H9 (cell line): ENCODE data around the gene USB1. TPM values are rescaled to one million over a fixed set of nuclear protein-coding genes. Genes with fewer than 3 reads are reported as not detected.

Experiments
- DNase-seq: peaks from one replicate; pipeline ENCODE4 v3.0.0-alpha.2; 2017
- H2AFZ ChIP-seq: one replicate; pipeline ENCODE4 v1.6.1; 2013; ENCODE audit warnings: mild to moderate bottlenecking, low read length, control low read depth, moderate library complexity
- H2AK5ac ChIP-seq: 2 replicates; pipeline ENCODE4 v1.6.1; 2013; ENCODE audit warnings: low read length, control low read depth, mixed read lengths; ENCODE audit not compliant: insufficient read length
- H2BK120ac ChIP-seq: one replicate; pipeline ENCODE4 v1.6.1; 2013; ENCODE audit warnings: low read depth, mild to moderate bottlenecking, low read length, control low read depth, inconsistent platforms; ENCODE audit not compliant: poor library complexity, severe bottlenecking
- H2BK12ac ChIP-seq: 2 replicates; pipeline ENCODE4 v1.6.1; 2013; ENCODE audit warnings: low read length, control low read depth, mixed read lengths, low read depth; ENCODE audit not compliant: insufficient read length
- H2BK15ac ChIP-seq: 2 replicates; pipeline ENCODE4 v1.6.1; 2013; ENCODE audit warnings: low read depth, low read length, control low read depth
- H2BK20ac ChIP-seq: one replicate; pipeline ENCODE4 v1.6.1; 2013; ENCODE audit warnings: low read depth, mild to moderate bottlenecking, low read length, control low read depth, inconsistent platforms; ENCODE audit not compliant: poor library complexity, severe bottlenecking
- H2BK5ac ChIP-seq: 2 replicates; pipeline ENCODE4 v1.6.1; 2013; ENCODE audit warnings: low read length, control low read depth, mixed read lengths; ENCODE audit not compliant: insufficient read length
- H3K14ac ChIP-seq: 2 replicates; pipeline ENCODE4 v1.6.1; 2013; ENCODE audit warnings: low read length, control low read depth; ENCODE audit not compliant: insufficient read depth
- H3K18ac ChIP-seq: 2 replicates; pipeline ENCODE4 v1.6.1; 2013; ENCODE audit warnings: low read depth, mild to moderate bottlenecking, mixed read lengths, low read length, control low read depth; ENCODE audit not compliant: insufficient read length
- H3K23ac ChIP-seq: 2 replicates; pipeline ENCODE4 v1.6.1; 2013; ENCODE audit warnings: low read length, control low read depth, mixed read lengths, low read depth; ENCODE audit not compliant: insufficient read length
- H3K23me2 ChIP-seq: 2 replicates; pipeline ENCODE4 v1.6.1; 2013; ENCODE audit warnings: low read depth, mild to moderate bottlenecking, mixed read lengths, low read length, control low read depth; ENCODE audit not compliant: insufficient read length, poor library complexity, severe bottlenecking
- H3K27ac ChIP-seq: 2 replicates; pipeline ENCODE4 v1.5.1; 2013; ENCODE audit warnings: low read length, control low read depth, mixed read lengths, low read depth; ENCODE audit not compliant: insufficient read length
- H3K27me3 ChIP-seq: 2 replicates; pipeline ENCODE4 v1.6.1; 2013; ENCODE audit warnings: low read length, control low read depth, inconsistent platforms; ENCODE audit not compliant: insufficient read depth
- H3K4ac ChIP-seq: 2 replicates; pipeline ENCODE4 v1.6.1; 2013; ENCODE audit warnings: low read depth, mild to moderate bottlenecking, control low read depth, inconsistent platforms, low read length, moderate library complexity
- H3K4me1 ChIP-seq: 2 replicates; pipeline ENCODE4 v1.6.1; 2013; ENCODE audit warnings: low read length, control low read depth, inconsistent platforms; ENCODE audit not compliant: insufficient read depth
- H3K4me2 ChIP-seq: 2 replicates; pipeline ENCODE4 v1.6.1; 2013; ENCODE audit warnings: low read length, control low read depth, mixed read lengths; ENCODE audit not compliant: insufficient read length, insufficient read depth
- H3K56ac ChIP-seq: 2 replicates; pipeline ENCODE4 v1.6.1; 2013; ENCODE audit warnings: low read depth, mild to moderate bottlenecking, mixed read lengths, low read length, control low read depth; ENCODE audit not compliant: insufficient read length
- H3K79me1 ChIP-seq: 2 replicates; pipeline ENCODE4 v1.6.1; 2013; ENCODE audit warnings: low read depth, mild to moderate bottlenecking, moderate library complexity, low read length, control low read depth, inconsistent platforms; ENCODE audit not compliant: insufficient read depth, poor library complexity, severe bottlenecking
- H3K79me2 ChIP-seq: 2 replicates; pipeline ENCODE4 v1.6.1; 2013; ENCODE audit warnings: low read length, control low read depth, inconsistent platforms; ENCODE audit not compliant: insufficient read depth
- H3K9ac ChIP-seq: 2 replicates; pipeline ENCODE4 v1.6.1; 2013; ENCODE audit warnings: low read length, control low read depth, mixed read lengths; ENCODE audit not compliant: insufficient read length; ENCODE audit errors: extremely low read depth
- H3K9me3 ChIP-seq: one replicate; pipeline ENCODE4 v1.6.1; 2013; ENCODE audit warnings: low read depth, low read length, inconsistent platforms; ENCODE audit not compliant: control insufficient read depth
- H3T11ph ChIP-seq: one replicate; pipeline ENCODE4 v1.6.1; 2013; ENCODE audit warnings: mild to moderate bottlenecking, low read length, control low read depth, inconsistent platforms
- H4K20me1 ChIP-seq: one replicate; pipeline ENCODE4 v1.6.1; 2013; ENCODE audit not compliant: control insufficient read depth, insufficient read length, insufficient read depth
- H4K5ac ChIP-seq: 2 replicates; pipeline ENCODE4 v1.6.1; 2013; ENCODE audit warnings: low read depth, mild to moderate bottlenecking, mixed read lengths, low read length, control low read depth; ENCODE audit not compliant: insufficient read length
- H4K8ac ChIP-seq: replicated peaks from 2 replicates; pipeline ENCODE4 v1.6.1; 2013; ENCODE audit warnings: low read length, control low read depth, mixed read lengths, low read depth; ENCODE audit not compliant: insufficient read length
- H4K91ac ChIP-seq: 2 replicates; pipeline ENCODE4 v1.6.1; 2013; ENCODE audit warnings: low read depth, mild to moderate bottlenecking, moderate library complexity, mixed read lengths, low read length, control low read depth; ENCODE audit not compliant: insufficient read length
- H3K27ac Mint-ChIP-seq, 3 experiments: 2 replicates in 2 of 3; 3 replicates in 1 of 3; pipeline ENCODE4 v1.8.0; 2020 to 2021; ENCODE audit warnings: mixed read lengths in 3 of 3, mild to moderate bottlenecking in 1 of 3, moderate library complexity in 1 of 3
- H3K27me3 Mint-ChIP-seq: 2 replicates; pipeline ENCODE4 v1.8.0; 2021; ENCODE audit warnings: low read depth, mild to moderate bottlenecking, moderate library complexity, mixed read lengths
- H3K36me3 Mint-ChIP-seq, 3 experiments: 2 replicates in 2 of 3; 3 replicates in 1 of 3; pipeline ENCODE4 v1.8.0; 2020 to 2021; ENCODE audit warnings: low read depth in 3 of 3, mixed read lengths in 3 of 3; ENCODE audit not compliant: insufficient read depth in 1 of 3
- H3K4me1 Mint-ChIP-seq, 2 experiments: 2 replicates each; pipeline ENCODE4 v1.8.0; 2020; ENCODE audit warnings: mixed read lengths in 2 of 2
- H3K4me3 Mint-ChIP-seq, 2 experiments: 2 replicates in 1 of 2; 3 replicates in 1 of 2; pipeline ENCODE4 v1.8.0; 2020 to 2021; ENCODE audit warnings: mild to moderate bottlenecking in 2 of 2, mixed read lengths in 2 of 2, moderate library complexity in 1 of 2
- H3K9me3 Mint-ChIP-seq, 2 experiments: 2 replicates in 1 of 2; 3 replicates in 1 of 2; pipeline ENCODE4 v1.8.0; 2020; ENCODE audit warnings: mild to moderate bottlenecking in 2 of 2, mixed read lengths in 2 of 2, moderate library complexity in 1 of 2
- CTCF ChIP-seq: fragments of 200-600 bp; sonication (generic); conservative IDR thresholded peaks from 3 replicates; pipeline ENCODE4 v1.8.0; 2021; ENCODE audit warnings: antibody characterized with exemption, mild to moderate bottlenecking
- WGBS: extraction: QIAGEN DNeasy Blood & Tissue Kit; methylation state at CpG from one replicate; pipeline ENCODE4 v1.1.7; 2013; ENCODE audit warnings: missing lambda C conversion rate, low lambda C conversion rate, mixed read lengths; ENCODE audit not compliant: insufficient read length; ENCODE audit errors: extremely low coverage; 5-methylcytosine and 5-hydroxymethylcytosine counted together
- total RNA-seq: library from RNA; stranded (reverse); gene quantifications from 2 replicates; pipeline ENCODE4 v1.2.1, GENCODE V29; 2021

The USB1 gene
- total RNA-seq, 1 experiment from 2014 or later: 65.0 TPM

- TF ChIP-seq CTCF: no peak
- H2AK5ac ChIP-seq: no peak overlapping the region
- H2BK15ac ChIP-seq: no peak overlapping the region
- Mint-ChIP-seq H3K27me3 (no peaks in the 10 kb centered on the region; the same call in 1 of the 2 replicates), H3K36me3 (no peaks in the 10 kb centered on the region), H3K4me3 (no peak overlapping the region), H3K27ac (no peak overlapping the region; a peak in 1 of 7 replicates), H3K9me3 (no peaks in the 10 kb centered on the region), H3K4me1 (peaks cover 2 to 9% of the 10 kb centered on the region in 2 experiments; a peak in 3 of 4 replicates)
- H3K18ac ChIP-seq: no peak overlapping the region
- no peak overlapping the region for H3K14ac ChIP-seq
- H3K79me2 ChIP-seq: no peaks in the 10 kb centered on the region
- H3K9me3 ChIP-seq: no peaks in the 10 kb centered on the region
- no peak overlapping the region for H4K91ac ChIP-seq
- no peak overlapping the region for H3K23ac ChIP-seq
- H3K9ac ChIP-seq: no peak overlapping the region
- H3K4me1 ChIP-seq: no peaks in the 10 kb centered on the region
- no peaks in the 10 kb centered on the region for H4K20me1 ChIP-seq
- no peak overlapping the region for H4K8ac ChIP-seq
- H3K27ac ChIP-seq: no peak overlapping the region
- no peak overlapping the region for H2BK120ac ChIP-seq
- H2BK20ac ChIP-seq: no peak overlapping the region
- no peaks in the 10 kb centered on the region; the same call in 1 of the 2 replicates for H3K27me3 ChIP-seq
- no peak for DNase-seq
- no peaks in the 10 kb centered on the region for H3K23me2 ChIP-seq
- no peak overlapping the region for H2BK12ac ChIP-seq
- no CpG with 5 or more reads among the region's 4 CpGs for WGBS
- H2BK5ac ChIP-seq: no peak overlapping the region
- no peak overlapping the region for H3K4ac ChIP-seq
- no peaks in the 10 kb centered on the region for H3K79me1 ChIP-seq
- no peak overlapping the region for H2AFZ ChIP-seq
- H3T11ph ChIP-seq: no peak overlapping the region
- no peak overlapping the region for H3K4me2 ChIP-seq
- H3K56ac ChIP-seq: no peak overlapping the region
- no peak overlapping the region for H4K5ac ChIP-seq
Measured at GRCh38 chr16:57966204-57966771, 34.9 kb upstream of the USB1 start.
